ENCODE results near the gene WWOX.

The WWOX gene

GRCh38 chr16:79136955-79137354 lies 1037.5 kb downstream of the WWOX start:
- no peak for DNase-seq

GRCh38 chr16:79137426-79137939 lies 1038.0 kb downstream of the WWOX start:
- DNase-seq: no peak

GRCh38 chr16:79139799-79140198 lies 1040.3 kb downstream of the WWOX start:
- no peak for DNase-seq

- DNase-seq: no peak
These were observed 1043.6 kb downstream of the WWOX start for GRCh38 chr16:79143026-79143425.

- DNase-seq: no peak
These were observed 1050.7 kb downstream of the WWOX start for GRCh38 chr16:79150151-79150550.

- DNase-seq: no peak
These were observed 1051.3 kb downstream of the WWOX start for GRCh38 chr16:79150632-79151310.

- DNase-seq: no peak
These were observed 1054.6 kb downstream of the WWOX start for GRCh38 chr16:79154086-79154485.

- DNase-seq: no peak
These were observed 1056.0 kb downstream of the WWOX start for GRCh38 chr16:79155471-79155870.

- DNase-seq: no peak
These were observed 1056.5 kb downstream of the WWOX start for GRCh38 chr16:79155904-79156303.

GRCh38 chr16:79156761-79157160 lies 1057.3 kb downstream of the WWOX start:
- DNase-seq: no peak

GRCh38 chr16:79158337-79158736 lies 1058.9 kb downstream of the WWOX start:
- no peak for DNase-seq

GRCh38 chr16:79159261-79160049 lies 1060.0 kb downstream of the WWOX start:
- DNase-seq: no peak

GRCh38 chr16:79162977-79163376 lies 1063.5 kb downstream of the WWOX start:
- DNase-seq: no peak

- no peak for DNase-seq
These were observed 1064.4 kb downstream of the WWOX start for GRCh38 chr16:79163691-79164387.

GRCh38 chr16:79164388-79164995 lies 1065.0 kb downstream of the WWOX start:
- no peak for DNase-seq

GRCh38 chr16:79165079-79165478 lies 1065.6 kb downstream of the WWOX start:
- DNase-seq: no peak

GRCh38 chr16:79165506-79165905 lies 1066.1 kb downstream of the WWOX start:
- DNase-seq: no peak

GRCh38 chr16:79167893-79168292 lies 1068.4 kb downstream of the WWOX start:
- no peak for DNase-seq

- DNase-seq: no peak
These were observed 1068.9 kb downstream of the WWOX start for GRCh38 chr16:79168321-79168720.

GRCh38 chr16:79169239-79169638 lies 1069.8 kb downstream of the WWOX start:
- DNase-seq: no peak

GRCh38 chr16:79170555-79171246 lies 1071.2 kb downstream of the WWOX start:
- DNase-seq: no peak

- no peak for DNase-seq
These were observed 1072.0 kb downstream of the WWOX start for GRCh38 chr16:79171504-79171903.

Data from stimulated activated naive CD4-positive, alpha-beta T cell (primary cell).